HG02571 (cell line): ENCODE data around the gene RNU1-2.
"Not testable (repeated sequence)": the region's sequence is repeated elsewhere in the genome, so short reads cannot be mapped to it uniquely, and the experiment has no call there.

Source experiments
- ATAC-seq: cut with Tn5 transposase; IDR thresholded peaks from one replicate; pipeline ENCODE4 v1.9.1; 2021; ENCODE audit warnings: mild to moderate bottlenecking, moderate library complexity; ENCODE audit not compliant: unreplicated experiment

Gene RNU1-2

GRCh38 chr1:16924919-16925477 lies 29.2 kb downstream of the RNU1-2 start:
- no peak for ATAC-seq

- no peak for ATAC-seq
These were observed 30.1 kb downstream of the RNU1-2 start for GRCh38 chr1:16925635-16926490.

GRCh38 chr1:16926491-16927073 lies 30.8 kb downstream of the RNU1-2 start:
- ATAC-seq: no peak

GRCh38 chr1:16927256-16927655 lies 31.5 kb downstream of the RNU1-2 start:
- ATAC-seq: no peak

- ATAC-seq: no peak
These were observed 32.1 kb downstream of the RNU1-2 start for GRCh38 chr1:16927711-16928485.

GRCh38 chr1:16929146-16930041 lies 33.6 kb downstream of the RNU1-2 start:
- ATAC-seq: not testable (repeated sequence)

GRCh38 chr1:16931206-16931934 lies 35.6 kb downstream of the RNU1-2 start:
- not testable (repeated sequence) for ATAC-seq

GRCh38 chr1:16933945-16934344 lies 38.2 kb downstream of the RNU1-2 start:
- ATAC-seq: not testable (repeated sequence)

- not testable (repeated sequence) for ATAC-seq
These were observed 40.8 kb downstream of the RNU1-2 start for GRCh38 chr1:16936580-16936979.

GRCh38 chr1:16938351-16939321 lies 42.9 kb downstream of the RNU1-2 start:
- ATAC-seq: no peak

- ATAC-seq: not testable (repeated sequence)
These were observed 43.8 kb downstream of the RNU1-2 start for GRCh38 chr1:16939386-16940180.

GRCh38 chr1:16944038-16944437 lies 48.3 kb downstream of the RNU1-2 start:
- no peak for ATAC-seq

- not testable (repeated sequence) for ATAC-seq
These were observed 49.7 kb downstream of the RNU1-2 start for GRCh38 chr1:16945512-16945911.
